ENCODE measurements around the gene CELA2B. TPM values are rescaled to one million over a fixed set of nuclear protein-coding genes. Genes with fewer than 3 reads are reported as not detected.
"Not testable (repeated sequence)": the region's sequence is repeated elsewhere in the genome, so short reads cannot be mapped to it uniquely, and the experiment has no call there.

CELA2B gene
- polyA plus RNA-seq, 4 donors: 0.28 to 1.4 (median 0.41) TPM; not detected in 1

GRCh38 chr1:15465674-15466073 is 10.2 kb upstream of the CELA2B start:
- DNase-seq (ENCODE audit: low read depth in 4 of 4, low spot score in 2 of 4): no peak

- not testable (repeated sequence) for DNase-seq (ENCODE audit: low read depth in 4 of 4, low spot score in 2 of 4)
Measured at GRCh38 chr1:15466955-15467625, 8.8 kb upstream of the CELA2B start.

DNA sequence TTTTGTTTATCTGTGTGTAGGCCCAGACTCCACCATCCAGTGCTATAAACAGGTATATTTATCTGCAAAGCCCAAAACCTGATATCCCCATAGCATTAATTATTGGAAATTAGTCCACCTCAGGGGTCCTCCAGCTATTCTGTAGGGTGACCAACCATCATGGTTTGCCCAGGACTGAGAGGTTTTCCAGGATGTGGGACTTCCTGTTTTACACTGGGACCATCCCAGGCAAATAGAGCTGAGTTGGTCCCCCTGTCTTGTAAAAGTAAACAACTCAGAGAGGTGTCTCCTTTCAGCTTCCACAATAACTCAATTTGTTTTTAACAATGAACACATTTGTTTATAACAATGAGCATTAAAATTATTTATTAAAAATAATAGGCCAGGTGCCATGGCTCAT is 7.8 kb upstream of the CELA2B start:
- DNase-seq (ENCODE audit: low read depth in 4 of 4, low spot score in 2 of 4): no peak

GRCh38 chr1:15469361-15469760 is 6.5 kb upstream of the CELA2B start:
- DNase-seq (ENCODE audit: low read depth in 4 of 4, low spot score in 2 of 4): no peak

- DNase-seq (ENCODE audit: low read depth in 4 of 4, low spot score in 2 of 4): not testable (repeated sequence)
Measured at GRCh38 chr1:15469821-15470448, 6.0 kb upstream of the CELA2B start.

DNA sequence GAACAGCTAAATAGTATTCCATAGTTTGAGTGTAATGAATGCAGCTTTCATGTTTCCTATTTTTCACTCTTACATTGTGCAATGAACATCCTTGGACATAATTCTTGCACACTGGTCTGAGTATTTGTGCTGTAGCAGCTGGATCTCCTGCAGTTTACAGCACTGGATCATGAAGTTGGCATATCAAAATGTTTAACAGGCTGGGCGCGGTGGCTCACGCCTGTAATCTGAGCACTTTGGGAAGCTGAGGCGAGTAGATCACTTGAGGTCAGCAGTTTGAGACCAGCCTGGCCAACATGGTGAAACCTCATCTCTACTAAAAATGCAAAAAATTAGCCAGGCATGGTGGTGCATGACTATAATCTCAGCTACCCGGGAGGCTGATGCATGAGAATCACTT is 4.8 kb upstream of the CELA2B start:
- DNase-seq (ENCODE audit: low read depth in 4 of 4, low spot score in 2 of 4): not testable (repeated sequence)

DNA sequence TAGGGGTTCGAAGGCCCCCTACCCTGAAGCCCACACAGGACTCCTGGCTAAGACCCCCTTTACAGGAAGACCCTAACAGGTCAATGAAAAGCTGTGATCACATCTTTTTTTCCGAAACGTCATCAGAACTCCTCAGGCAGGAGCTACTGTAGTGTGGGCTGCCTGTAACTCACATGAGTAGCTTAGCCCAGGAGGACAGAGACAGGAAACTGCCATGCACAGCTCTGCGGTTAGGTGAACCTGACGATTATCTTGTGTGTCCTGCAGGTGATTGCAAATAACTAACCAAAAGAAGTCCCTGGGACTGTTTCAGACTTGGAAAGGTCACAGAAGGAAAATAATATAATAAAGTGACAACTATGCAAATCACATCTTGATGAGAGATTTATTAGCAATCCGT is 4.2 kb upstream of the CELA2B start:
- not testable (repeated sequence) for DNase-seq (ENCODE audit: low read depth in 4 of 4, low spot score in 2 of 4)

DNA sequence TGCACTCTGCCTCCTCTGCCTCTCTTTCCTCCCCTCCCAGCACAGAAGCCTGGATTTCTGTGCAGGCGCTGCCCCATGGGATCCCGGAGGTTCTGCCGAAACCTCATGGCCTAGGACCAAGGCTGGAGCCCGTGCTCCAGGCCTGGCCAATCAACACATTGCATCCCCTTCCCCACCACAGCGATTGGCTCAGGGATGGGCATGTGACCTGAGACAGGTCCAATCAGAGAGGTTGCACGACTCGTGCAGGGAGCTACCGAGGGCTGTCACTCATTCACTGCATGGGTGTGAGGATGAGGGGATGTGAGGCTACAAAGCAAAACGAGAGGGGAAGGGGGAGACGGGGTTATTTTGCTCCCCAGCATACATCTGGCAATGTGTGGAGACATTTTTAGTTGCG is 3.3 kb upstream of the CELA2B start:
- no peak for DNase-seq (ENCODE audit: low read depth in 4 of 4, low spot score in 2 of 4)

GRCh38 chr1:15476927-15477326 is 1.0 kb downstream of the CELA2B start:
- DNase-seq (ENCODE audit: low read depth in 4 of 4, low spot score in 2 of 4): no peak

GRCh38 chr1:15477646-15478212 is 1.8 kb downstream of the CELA2B start:
- no peak for DNase-seq (ENCODE audit: low read depth in 4 of 4, low spot score in 2 of 4)

- DNase-seq (ENCODE audit: low read depth in 4 of 4, low spot score in 2 of 4): no peak
Measured at GRCh38 chr1:15479654-15480347, 3.9 kb downstream of the CELA2B start.

GRCh38 chr1:15482455-15482854 is 6.6 kb downstream of the CELA2B start:
- not testable (repeated sequence) for DNase-seq (ENCODE audit: low read depth in 4 of 4, low spot score in 2 of 4)

DNA sequence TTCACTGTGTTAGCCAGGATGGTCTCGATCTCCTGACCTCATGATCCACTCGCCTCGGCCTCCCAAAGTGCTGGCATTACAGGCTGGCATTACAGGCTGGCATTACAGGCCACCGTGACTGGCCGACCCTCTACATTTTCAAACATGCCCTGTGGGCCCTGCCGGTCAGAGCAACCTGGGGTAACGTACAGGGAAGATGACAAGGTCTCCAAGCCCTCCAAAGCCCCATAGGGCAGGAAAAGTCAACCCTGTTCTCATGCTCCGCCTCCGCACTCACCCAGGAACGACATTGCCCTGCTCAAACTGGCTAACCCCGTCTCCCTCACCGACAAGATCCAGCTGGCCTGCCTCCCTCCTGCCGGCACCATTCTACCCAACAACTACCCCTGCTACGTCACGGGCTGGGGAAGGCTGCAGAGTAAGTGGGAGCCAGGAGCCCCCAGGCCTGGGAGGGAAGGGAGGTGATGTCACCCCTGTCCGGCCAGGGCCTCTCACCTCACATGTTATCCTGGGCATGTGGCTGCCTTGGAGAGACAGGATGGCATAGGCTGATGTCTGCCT is 7.2 kb downstream of the CELA2B start:
- not testable (repeated sequence) for DNase-seq (ENCODE audit: low read depth in 4 of 4, low spot score in 2 of 4)

DNA sequence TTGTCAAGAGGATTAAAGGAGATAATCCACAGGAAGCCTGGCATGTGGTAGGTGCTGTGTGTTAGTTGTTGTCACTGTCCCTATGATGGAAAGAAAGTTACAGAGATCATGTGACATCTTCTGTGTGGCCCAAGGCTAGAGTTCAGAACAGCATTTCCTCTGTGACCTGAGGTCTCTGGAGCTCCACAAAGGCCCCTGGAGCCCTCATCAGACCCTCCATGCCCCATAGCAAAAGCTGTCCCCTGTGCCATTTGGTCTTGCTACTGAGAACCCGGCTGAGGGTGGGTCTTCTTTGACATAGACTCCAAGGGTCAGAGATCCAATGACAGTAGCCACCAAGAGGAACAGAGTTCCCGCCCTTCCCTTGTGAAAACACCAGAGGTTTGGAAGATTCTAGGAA is 8.1 kb downstream of the CELA2B start:
- no peak for DNase-seq (ENCODE audit: low read depth in 4 of 4, low spot score in 2 of 4)

- not testable (repeated sequence) for DNase-seq (ENCODE audit: low read depth in 4 of 4, low spot score in 2 of 4)
Measured at GRCh38 chr1:15484443-15484842, 8.5 kb downstream of the CELA2B start.

DNA sequence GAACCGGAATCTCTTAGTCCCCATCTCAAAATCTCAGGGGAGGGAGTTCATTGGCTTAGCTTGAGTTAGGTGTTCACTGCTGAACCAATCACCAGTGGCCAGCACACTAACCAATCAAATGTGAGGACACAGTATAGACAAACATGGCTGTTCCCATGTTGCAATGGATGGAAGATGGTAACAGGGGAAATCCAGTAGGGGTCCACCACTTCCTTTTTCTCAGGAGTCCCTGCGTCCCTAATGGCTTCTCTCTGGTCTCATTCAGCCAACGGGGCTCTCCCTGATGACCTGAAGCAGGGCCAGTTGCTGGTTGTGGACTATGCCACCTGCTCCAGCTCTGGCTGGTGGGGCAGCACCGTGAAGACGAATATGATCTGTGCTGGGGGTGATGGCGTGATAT is 9.7 kb downstream of the CELA2B start:
- DNase-seq (ENCODE audit: low read depth in 4 of 4, low spot score in 2 of 4): no peak

DNA sequence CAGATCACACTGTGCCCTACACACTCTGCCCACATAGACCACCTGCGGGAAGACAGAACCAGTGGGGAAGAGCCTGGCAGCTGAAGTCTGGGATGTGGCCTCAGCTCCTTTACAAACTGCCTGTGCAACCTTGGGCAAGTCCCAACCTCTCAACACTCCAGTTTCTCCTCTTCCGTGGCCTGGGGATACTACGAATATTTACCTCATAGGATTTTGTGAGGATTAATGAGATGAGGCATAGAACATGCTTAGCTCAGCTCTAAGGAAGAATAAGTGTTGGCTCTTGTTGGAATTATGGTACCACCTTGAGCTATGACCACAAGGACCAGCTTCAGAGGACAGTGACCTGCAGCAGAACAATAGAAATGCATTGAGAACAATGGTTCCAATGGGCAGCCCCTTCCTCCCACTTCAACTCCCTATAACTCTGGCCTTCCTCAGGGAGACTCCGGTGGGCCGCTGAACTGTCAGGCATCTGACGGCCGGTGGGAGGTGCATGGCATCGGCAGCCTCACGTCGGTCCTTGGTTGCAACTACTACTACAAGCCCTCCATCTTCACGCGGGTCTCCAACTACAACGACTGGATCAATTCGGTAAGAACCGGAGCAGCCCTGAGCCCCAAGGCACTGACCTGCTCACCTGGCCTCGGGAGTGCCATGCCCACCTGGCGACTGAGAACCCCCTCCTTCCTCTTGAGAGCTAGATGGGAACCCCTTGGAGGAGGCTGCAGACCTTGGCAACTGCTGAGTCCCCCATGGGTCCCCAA is 11.1 kb downstream of the CELA2B start:
- DNase-seq (ENCODE audit: low read depth in 4 of 4, low spot score in 2 of 4): not testable (repeated sequence)

- no peak for DNase-seq (ENCODE audit: low read depth in 4 of 4, low spot score in 2 of 4)
Measured at GRCh38 chr1:15488371-15488770, 12.5 kb downstream of the CELA2B start.

- no peak for DNase-seq (ENCODE audit: low read depth in 4 of 4, low spot score in 2 of 4)
Measured at GRCh38 chr1:15489052-15489736, 13.3 kb downstream of the CELA2B start.

DNA sequence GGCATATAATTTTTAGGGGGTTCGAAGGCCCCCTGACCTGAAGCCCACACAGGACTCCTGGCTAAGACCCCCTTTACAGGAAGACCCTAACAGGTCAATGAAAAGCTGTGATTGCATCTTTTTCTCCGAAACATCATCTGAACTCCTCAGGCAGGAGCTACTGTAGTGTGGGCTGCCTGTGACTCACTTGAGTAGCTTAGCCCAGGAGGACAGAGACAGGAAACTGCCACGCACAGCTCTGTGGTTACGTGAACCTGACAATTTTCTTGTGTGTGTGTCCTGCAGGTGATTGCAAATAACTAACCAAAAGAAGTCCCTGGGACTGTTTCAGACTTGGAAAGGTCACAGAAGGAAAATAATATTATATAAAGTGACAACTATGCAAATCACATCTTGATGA is 15.1 kb downstream of the CELA2B start:
- DNase-seq (ENCODE audit: low read depth in 4 of 4, low spot score in 2 of 4): not testable (repeated sequence)

Data from left renal cortex interstitium (tissue), 4 donors.